GM12875 (cell line): ENCODE results near the gene BCAR1.

Source experiments
- H3K4me3 ChIP-seq: one replicate; pipeline ENCODE4 v1.5.1; 2011; ENCODE audit warnings: low read depth, low read length, control low read depth
- CTCF ChIP-seq: IDR thresholded peaks from 2 replicates; pipeline ENCODE4 v1.5.1; 2011; ENCODE audit warnings: low read depth, mild to moderate bottlenecking, control low read depth, inconsistent platforms, low read length, moderate library complexity, borderline replicate concordance; ENCODE audit not compliant: insufficient read depth

BCAR1 gene

GRCh38 chr16:75228143-75228976 lies 23.1 kb downstream of the BCAR1 start:
- TF ChIP-seq CTCF: no peak
- no peak overlapping the region for H3K4me3 ChIP-seq

- H3K4me3 ChIP-seq: no peak overlapping the region
Measured at GRCh38 chr16:75227361-75228142, 23.9 kb downstream of the BCAR1 start.

GRCh38 chr16:75226550-75227360 lies 24.7 kb downstream of the BCAR1 start:
- TF ChIP-seq CTCF: no peak
- no peak overlapping the region for H3K4me3 ChIP-seq

More at GRCh38 chr16:75227361-75228142, 23.9 kb downstream of the BCAR1 start:
- no peak for TF ChIP-seq CTCF

GRCh38 chr16:75225678-75226515 lies 25.5 kb downstream of the BCAR1 start:
- H3K4me3 ChIP-seq: no peak overlapping the region
- TF ChIP-seq CTCF: no peak

GRCh38 chr16:75225092-75225491 lies 26.3 kb downstream of the BCAR1 start:
- no peak for TF ChIP-seq CTCF
- no peak overlapping the region for H3K4me3 ChIP-seq
